NCI-H1092 treated with DMSO at 0.1 percent for 48 hours (cell line): ENCODE data around the gene SHLD2.
"Not testable (repeated sequence)": the region's sequence is repeated elsewhere in the genome, so short reads cannot be mapped to it uniquely, and the experiment has no call there.

Source experiments
- DNase-seq: peaks from one replicate; lab custom pipeline; 2025; lab: John Stamatoyannopoulos, UW

The SHLD2 gene

GRCh38 chr10:87216120-87216519 lies 121.1 kb downstream of the SHLD2 start:
- DNase-seq, result not testable (repeated sequence)

- not testable (repeated sequence) for DNase-seq
Measured at GRCh38 chr10:87219370-87219769, 124.4 kb downstream of the SHLD2 start.

GRCh38 chr10:87222789-87223188 lies 127.8 kb downstream of the SHLD2 start:
- not testable (repeated sequence) for DNase-seq

GRCh38 chr10:87225148-87225547 lies 130.1 kb downstream of the SHLD2 start, which contains the start of gene NUTM2A:
Gene NUTM2A (plus strand): TSS chr10:87225448. CDS start chr10:87225831, 383 bp downstream.
- not testable (repeated sequence) for DNase-seq

- DNase-seq, result not testable (repeated sequence)
Measured at GRCh38 chr10:87228247-87228646, 133.2 kb downstream of the SHLD2 start.

GRCh38 chr10:87229211-87229610 lies 134.2 kb downstream of the SHLD2 start:
- not testable (repeated sequence) for DNase-seq

- DNase-seq, result not testable (repeated sequence)
Measured at GRCh38 chr10:87234854-87235253, 139.8 kb downstream of the SHLD2 start.

- not testable (repeated sequence) for DNase-seq
Measured at GRCh38 chr10:87237244-87237643, 142.2 kb downstream of the SHLD2 start.

GRCh38 chr10:87239346-87239808 lies 144.4 kb downstream of the SHLD2 start:
- not testable (repeated sequence) for DNase-seq
